GM18505 (cell line): ENCODE measurements around the gene FAM163B.

Experiments used
- ATAC-seq: cut with Tn5 transposase; IDR thresholded peaks from one replicate; pipeline ENCODE4 v1.9.1; 2021; ENCODE audit not compliant: unreplicated experiment
- POLR2A ChIP-seq: IDR thresholded peaks from 4 replicates; pipeline ENCODE4 v1.6.1; 2011; ENCODE audit warnings: borderline replicate concordance; ENCODE audit not compliant: insufficient read depth, insufficient read length; ENCODE audit errors: extremely low read depth

Gene FAM163B

DNA sequence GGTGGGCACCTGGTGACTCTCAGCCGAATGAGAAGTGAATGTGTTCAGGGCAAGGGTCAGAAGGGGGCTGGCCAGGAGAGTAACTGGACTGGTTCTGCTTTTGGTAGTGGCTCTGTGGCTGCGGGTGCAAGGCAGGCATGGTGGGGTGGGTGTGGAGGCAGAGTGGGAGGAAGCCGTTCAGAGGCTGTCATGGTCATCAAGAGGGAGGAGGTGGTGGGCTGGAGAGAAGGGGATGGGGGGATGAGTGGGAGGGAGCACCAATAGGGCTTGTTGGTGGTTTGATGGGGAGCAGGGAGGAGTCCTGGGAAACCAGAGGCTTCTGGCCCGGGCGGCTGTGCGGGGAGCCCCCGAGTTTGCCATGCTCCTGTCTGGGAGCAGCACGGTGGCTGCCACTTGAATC lies 13.3 kb downstream of the FAM163B start:
- TF ChIP-seq POLR2A, result no peak
- no peak for ATAC-seq

DNA sequence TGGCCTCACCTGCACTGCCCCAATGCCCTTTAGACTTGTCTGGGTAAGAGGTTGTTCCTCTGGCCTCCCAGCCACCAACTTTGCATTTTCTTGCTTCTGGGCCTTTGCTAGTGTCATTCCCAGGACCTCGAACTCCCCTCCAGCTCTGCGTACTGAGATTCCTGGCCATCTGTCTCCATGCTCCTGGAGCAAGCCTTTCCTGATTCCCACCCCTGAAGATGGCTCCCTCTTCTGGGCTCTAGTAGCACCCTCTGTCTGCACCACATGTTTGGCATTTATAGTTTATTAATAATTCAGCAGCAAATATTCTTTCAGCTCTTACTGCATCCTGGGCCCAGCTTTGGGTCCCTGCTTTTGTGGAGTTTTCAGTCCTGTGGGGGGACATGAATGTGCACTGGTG lies 14.9 kb downstream of the FAM163B start:
- no peak for ATAC-seq

DNA sequence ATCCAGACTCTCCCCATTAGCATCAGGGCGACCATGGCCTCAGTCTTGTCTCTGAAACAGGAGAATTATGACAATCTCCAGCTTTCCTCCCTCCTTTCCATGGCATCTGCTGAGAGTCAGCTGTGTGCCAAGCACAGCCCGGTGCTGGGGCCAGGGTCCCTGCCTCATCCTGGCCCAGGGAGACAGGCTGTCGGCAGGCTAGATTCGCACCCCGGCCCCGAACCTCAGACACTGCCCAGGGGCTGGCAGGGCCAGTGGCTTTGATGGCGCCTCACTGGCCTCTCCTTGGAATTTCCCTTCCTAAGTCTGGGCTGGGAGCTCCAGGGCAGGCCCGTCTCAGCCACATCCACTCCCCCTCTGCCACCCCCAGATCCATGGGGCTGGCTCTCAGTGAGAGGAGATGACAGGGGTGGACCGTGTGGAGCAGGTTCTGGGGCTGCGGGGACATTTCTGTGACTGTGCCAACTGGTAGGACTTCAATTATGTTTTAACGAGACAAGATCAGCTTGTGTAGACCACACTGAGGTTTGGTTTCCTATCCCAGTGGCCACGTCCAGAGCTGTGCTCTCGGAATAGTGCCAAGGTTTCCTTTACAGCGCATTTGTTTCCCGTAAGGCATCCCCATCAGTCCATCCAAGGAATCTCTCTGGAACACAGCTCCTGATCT lies 15.5 kb downstream of the FAM163B start:
- no peak for TF ChIP-seq POLR2A
- no peak for ATAC-seq

More for the DNA sequence above, 14.9 kb downstream of the FAM163B start:
- no peak for TF ChIP-seq POLR2A

DNA sequence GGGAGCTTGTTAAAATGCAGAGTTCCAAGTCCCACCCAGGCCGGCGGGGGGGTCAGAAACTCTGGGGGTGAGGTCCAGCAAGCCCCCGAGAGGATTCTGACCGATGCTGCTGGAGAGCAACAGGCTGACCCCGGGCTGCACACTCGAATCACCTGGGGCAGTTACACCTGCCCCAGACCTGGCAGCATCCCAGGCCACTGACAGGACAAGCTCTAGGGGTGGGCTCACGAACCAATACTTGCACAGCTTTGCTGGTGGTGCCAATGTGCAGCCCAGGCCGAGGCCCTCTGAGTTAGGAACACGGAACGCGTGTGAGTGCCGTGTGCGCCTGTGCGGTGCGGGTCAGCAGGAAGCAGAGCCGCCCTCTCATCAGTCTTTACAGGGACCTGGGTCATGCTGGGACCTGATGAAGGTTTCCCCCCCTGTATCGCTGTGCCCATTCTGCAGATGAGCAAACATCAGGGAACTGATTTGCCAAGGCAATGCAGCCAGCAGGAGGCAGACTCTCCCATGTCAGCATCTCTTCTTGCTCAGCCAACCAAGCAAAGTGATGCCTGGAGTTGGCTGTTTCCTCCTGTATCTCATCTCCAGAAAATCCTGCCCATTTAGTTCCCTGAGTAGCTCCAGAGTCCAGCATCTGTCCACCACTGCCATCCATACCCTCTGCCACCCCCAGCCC lies 16.3 kb downstream of the FAM163B start:
- no peak for TF ChIP-seq POLR2A

DNA sequence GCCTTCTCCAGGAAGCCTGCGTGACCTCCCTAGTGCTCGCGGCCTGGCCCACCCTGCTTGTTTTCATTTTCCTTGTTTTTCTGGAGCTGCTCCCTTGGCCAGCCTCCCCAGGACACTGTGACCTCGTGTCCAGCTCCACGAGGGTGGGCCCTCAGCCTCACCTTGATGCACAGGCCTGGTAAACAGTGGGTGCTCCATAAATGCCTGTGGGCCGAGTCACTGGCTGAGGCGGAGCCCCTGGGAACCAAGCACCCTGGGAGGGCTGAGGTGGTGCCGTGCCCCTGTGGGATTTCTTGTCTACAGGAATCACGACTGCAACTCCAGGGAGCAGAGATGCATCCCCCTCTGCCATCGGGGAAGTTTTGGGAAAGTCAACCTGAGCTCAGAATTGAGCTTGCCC lies 17.2 kb downstream of the FAM163B start:
- no peak for ATAC-seq
- no peak for TF ChIP-seq POLR2A

More for the DNA sequence above, 16.3 kb downstream of the FAM163B start:
- no peak for ATAC-seq

DNA sequence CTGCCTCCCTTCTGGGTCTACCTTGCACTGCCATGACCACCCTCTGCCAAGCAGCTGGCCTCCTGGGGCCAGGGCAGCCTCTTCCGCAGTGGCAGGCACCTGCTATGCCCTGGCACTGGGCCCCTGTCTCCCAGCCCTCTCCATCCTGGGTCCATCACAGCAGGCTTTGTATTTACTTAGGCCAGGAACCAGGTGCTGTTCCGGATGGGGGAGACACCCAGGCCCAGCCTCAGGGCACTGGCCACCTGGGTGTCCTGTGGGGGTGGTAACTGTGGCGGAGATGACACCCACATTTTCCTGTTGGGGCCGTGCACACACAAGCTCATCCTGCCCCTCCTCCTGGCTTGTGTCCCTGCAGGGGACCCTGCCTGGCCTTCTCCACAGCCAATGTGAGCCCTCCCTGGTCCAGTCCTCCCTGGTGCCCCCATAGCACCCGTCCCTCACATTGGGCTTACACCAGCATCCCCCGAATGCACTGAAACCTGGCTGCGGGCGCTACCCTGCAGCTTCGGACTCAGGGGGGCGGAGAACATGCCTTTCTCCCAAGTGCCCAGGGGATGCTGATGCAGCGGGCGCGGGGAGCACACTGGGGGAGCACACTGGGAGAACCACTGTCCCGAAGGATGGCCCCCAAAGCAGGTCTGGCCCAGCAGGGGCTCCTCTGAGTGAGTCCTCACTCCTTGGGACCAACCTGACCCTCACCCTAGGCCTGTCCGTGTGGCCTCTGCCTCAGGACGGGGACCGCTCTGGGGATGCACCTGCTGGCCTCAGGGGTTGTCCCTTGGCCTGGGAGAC lies 17.9 kb downstream of the FAM163B start:
- TF ChIP-seq POLR2A, result no peak
- no peak for ATAC-seq

DNA sequence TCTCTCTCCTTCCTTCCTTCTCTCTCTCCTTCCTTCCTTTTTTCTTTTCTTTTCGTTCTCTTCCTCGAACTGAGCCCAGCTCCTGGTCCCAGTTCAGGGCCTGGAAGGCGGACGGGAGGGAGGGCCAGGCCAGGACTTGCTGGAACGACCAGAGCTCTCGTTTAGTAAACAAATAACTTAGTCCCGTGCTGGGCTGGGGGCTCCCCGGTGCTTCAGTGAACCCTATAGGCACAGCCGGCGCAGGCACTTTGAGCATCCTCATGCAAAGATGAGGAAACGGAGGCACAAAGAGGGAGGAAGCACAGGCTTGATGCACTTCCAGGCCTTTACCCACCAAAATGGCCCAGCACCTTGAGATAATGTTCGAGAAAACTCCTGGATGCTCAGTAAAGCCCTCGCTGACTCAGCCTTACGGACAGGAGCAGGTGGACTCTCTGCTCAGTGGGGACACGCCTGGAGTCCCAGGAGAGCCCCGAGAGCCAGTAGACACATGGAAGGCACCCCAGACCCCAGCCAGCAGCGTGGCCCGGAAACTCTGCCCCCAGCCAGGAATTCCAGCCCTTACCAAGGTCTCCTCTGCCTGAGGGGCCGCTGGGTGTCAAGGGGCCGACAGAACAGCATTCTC lies 18.8 kb downstream of the FAM163B start:
- TF ChIP-seq POLR2A, result no peak
- no peak for ATAC-seq

DNA sequence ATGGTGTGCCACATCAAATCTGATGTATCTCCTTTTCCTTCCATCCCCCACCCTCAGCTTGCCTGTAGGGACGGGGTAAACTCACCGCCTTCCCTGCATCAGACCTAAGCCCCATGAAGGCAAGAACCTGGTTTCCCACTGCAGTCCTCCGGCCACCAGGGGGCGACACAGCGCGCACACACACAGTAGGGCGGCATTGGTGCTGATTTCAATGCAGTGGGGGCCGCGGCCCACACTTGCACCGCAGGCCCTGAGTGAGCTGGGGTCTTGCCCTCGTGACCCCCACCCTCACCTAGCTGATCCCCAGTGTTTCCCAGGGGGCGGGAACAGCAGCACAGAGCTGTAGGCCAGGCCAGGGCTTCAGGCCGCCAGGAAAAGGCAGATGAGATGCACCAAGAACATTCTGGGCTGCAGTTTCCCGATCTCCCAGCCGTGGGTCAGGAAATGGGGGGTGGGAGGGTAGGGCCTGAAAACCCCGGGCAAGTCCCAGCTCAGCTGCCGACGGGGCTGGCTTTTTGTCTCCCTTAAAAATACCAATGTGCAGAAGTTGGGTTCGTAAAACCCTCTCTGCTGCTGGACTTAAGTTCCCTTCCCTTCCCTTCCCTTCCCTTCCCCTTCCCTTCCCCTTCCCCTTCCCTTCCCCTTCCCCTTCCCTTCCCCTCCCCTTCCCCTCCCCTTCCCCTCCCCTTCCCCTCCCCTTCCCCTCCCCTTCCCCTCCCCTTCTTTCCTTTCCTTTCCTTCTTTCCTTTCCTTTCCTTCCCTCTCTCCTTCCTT lies 19.5 kb downstream of the FAM163B start:
- no peak for TF ChIP-seq POLR2A
- no peak for ATAC-seq

DNA sequence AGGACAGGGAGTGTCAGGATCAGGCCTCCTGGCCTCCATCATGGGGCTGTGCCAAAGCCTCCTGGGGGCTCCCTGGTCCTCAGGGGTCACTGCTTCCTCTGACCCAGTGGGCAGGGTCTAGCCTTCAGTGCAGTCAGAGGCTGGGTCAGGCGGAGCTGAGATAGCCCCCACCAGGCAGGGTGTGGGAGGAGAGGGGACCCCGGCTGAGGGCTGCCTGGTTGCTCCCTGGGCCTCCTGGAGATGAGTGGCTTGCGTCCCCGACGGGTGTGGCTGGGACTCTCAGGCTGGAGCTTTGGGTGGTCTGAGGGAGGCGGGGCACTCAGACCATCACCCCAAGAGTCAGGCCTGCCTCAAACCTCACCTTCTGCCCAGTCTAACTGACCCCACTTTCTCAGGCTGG lies 21.7 kb downstream of the FAM163B start:
- ATAC-seq, result no peak
- TF ChIP-seq POLR2A, result no peak

DNA sequence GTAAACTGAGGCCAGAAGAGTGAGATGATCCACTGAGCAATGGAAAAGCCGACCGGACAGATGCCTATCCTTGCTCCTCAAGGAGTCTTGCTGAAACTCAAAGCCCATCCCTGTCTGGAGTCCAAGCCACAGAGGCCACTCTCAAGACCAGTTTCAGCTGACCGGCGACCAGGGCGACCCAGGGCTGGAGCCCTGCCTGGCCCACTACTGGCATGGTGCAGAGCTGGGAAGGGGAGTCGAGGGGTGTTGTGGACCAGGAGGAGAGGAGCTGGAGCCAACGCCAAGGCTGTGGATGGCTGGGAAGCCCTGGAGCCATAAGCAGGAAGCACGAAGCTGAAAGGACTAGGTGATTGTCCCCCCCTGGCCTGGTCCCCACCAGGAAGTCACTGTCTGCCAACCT lies 22.1 kb downstream of the FAM163B start:
- TF ChIP-seq POLR2A, result no peak
- ATAC-seq, result no peak

DNA sequence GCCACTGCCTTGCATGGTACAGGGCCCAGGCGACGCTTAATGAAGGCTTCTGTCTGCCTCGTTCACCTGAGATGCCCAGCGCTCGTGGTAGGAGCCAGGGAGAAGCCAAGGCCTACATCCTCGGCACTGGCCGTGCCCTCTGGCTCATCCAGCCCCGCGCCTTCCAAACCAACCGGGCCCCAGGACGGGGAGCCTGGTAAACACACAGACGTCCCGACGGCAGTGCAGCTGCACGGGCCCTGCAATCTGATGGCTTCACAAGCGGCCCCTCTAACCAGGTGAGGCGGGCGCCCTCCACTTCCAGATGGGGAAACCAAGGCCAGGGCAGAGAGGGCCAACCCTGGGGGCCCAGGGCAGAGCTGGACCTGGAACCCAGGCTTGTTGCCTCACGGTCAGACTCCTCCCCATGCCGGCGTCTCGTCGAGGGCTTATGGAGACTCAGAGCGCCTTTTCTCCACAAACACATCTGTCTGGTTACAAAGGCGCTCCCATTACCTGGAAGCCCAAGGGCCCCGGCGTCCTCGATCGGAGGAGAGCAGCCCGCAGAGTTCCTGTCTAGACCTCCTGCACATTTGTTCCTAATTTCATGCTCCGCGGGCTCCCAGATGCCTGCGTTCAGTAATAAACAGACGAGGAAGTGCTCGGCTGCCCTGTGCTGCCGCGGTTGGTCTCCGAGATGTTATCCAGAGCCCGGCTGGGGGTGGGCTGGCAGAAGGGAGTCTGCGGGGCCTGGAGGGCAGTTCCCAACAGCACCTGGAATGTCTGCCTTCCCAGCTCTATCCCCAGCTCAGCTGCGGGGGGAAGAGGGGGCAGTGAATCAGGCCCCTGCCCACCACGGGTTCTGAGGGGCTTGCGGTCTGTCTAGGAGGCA lies 23.5 kb downstream of the FAM163B start:
- no peak for TF ChIP-seq POLR2A
- ATAC-seq, result no peak
